Measurements from ENCODE around the gene MED6. TPM values are rescaled to one million over a fixed set of nuclear protein-coding genes. Genes with fewer than 3 reads are reported as not detected.

Gene MED6
- total RNA-seq, 1 donor from 2014 or later = 31.2 TPM

GRCh38 chr14:70555890-70556289 lies 44.6 kb downstream of the MED6 start:
- intact Hi-C loops (cut with DNase I) = no loop called here
- no peak for ATAC-seq
- no peak for DNase-seq
- H3K36me3 ChIP-seq = no peaks in the 10 kb centered on the region
- no peaks in the 10 kb centered on the region for H3K27me3 ChIP-seq
- no peak overlapping the region for H3K27ac ChIP-seq
- no peak for TF ChIP-seq CTCF (IDR thresholded peaks at IDR 0.05)
- no peak overlapping the region for H3K4me3 ChIP-seq
- H3K4me1 ChIP-seq = no peaks in the 10 kb centered on the region
- no peaks in the 10 kb centered on the region for H3K9me3 ChIP-seq

DNA sequence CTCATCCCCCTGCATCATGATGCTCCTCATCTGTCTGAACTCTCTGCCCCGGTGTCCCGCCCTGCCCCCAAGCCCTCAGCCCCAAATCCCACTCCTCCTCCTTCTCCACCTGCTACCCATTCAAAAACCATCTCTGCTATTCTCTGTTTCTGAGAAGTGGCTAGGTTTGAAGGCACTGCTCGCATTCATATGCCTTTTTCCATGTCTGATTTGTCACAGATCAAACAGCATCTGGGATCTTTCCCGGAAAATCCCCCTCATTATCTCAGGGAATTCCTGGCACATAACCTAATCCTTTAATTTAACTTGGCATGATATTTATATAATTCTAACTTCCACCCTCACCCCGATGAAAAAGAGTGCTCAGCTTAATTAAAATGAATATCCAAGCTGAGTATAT lies 62.4 kb downstream of the MED6 start:
- H3K4me3 ChIP-seq = no peak overlapping the region
- H3K9me3 ChIP-seq = no peaks in the 10 kb centered on the region
- H3K4me1 ChIP-seq = no peaks in the 10 kb centered on the region
- no peak overlapping the region for H3K27ac ChIP-seq
- ATAC-seq (no peak), DNase-seq (no peak)
- no peak for TF ChIP-seq CTCF (IDR thresholded peaks at IDR 0.05)
- H3K36me3 ChIP-seq = no peaks in the 10 kb centered on the region
- intact Hi-C loops (cut with DNase I) = no loop called here
- H3K27me3 ChIP-seq = no peaks in the 10 kb centered on the region

DNA sequence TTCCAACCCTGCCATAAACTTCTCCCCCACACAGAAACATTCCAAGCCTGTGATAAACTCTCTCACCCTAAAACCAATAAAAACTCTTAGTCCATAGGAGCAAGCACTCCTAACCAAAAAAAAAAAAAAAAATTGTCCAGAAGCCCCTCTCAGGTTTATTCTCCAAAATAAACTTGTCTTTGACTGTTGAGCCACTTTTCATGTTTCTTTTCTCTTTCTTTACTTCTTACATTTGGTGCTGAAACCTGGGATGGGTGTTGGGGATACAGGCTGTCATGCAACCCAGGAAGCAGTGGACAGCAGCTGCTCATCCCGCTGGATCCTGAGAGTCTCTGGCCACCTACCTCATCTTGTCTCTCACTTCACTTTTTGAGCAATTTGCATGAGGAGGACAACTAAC lies 63.6 kb downstream of the MED6 start:
- TF ChIP-seq CTCF (IDR thresholded peaks at IDR 0.05) = no peak
- intact Hi-C loops (cut with DNase I) = no loop called here
- ATAC-seq = no peak
- H3K9me3 ChIP-seq = no peaks in the 10 kb centered on the region
- H3K4me3 ChIP-seq = no peak overlapping the region
- H3K27me3 ChIP-seq = no peaks in the 10 kb centered on the region
- no peaks in the 10 kb centered on the region for H3K36me3 ChIP-seq
- H3K27ac ChIP-seq = no peak overlapping the region
- H3K4me1 ChIP-seq = no peaks in the 10 kb centered on the region
- DNase-seq = no peak

- Histone ChIP-seq H3K27ac (no peak within 1 kb of the TSS), H3K9me3 (no peaks in the 10 kb centered on the region), H3K36me3 (no peaks in the 10 kb centered on the region), H3K4me1 (no peaks in the 10 kb centered on the region), H3K27me3 (no peaks in the 10 kb centered on the region), H3K4me3 (no peak within 1 kb of the TSS)
- no peak for TF ChIP-seq CTCF (IDR thresholded peaks at IDR 0.05)
- intact Hi-C loops (cut with DNase I) = no loop called here
- DNase-seq (no peak), ATAC-seq (no peak)
These were observed 65.6 kb downstream of the MED6 start, which contains the start of gene ADAM20 for GRCh38 chr14:70534904-70535303. ADAM20 (minus strand) TSS chr14:70535004; CDS start chr14:70524757, 10,247 bp downstream.

Other genes with a start within 250 kb of the MED6 start
- gene COX16, start 241.0 kb downstream of the MED6 start, total RNA-seq = 26.0 TPM
- 42.3 TPM for gene SYNJ2BP, start 183.6 kb downstream of the MED6 start, total RNA-seq
- not detected for gene ADAM21, start 148.5 kb downstream of the MED6 start, total RNA-seq
- 1.2 TPM for gene ADAM20, start 65.7 kb downstream of the MED6 start, total RNA-seq
- 6.7 TPM for gene TTC9, start 41.3 kb upstream of the MED6 start, total RNA-seq
- gene MAP3K9, start 208.9 kb upstream of the MED6 start, total RNA-seq = 12.0 TPM